ENCODE data around the gene CABCOCO1.

The CABCOCO1 gene

GRCh38 chr10:61784354-61785133 is 121.8 kb downstream of the CABCOCO1 start:
- peak; percentile 17 for DNase-seq (ENCODE audit: low read depth, low spot score)

- no peak for DNase-seq (ENCODE audit: low read depth, low spot score)
Observed at GRCh38 chr10:61785473-61786105, 122.9 kb downstream of the CABCOCO1 start.

GRCh38 chr10:61786728-61787127 is 124.0 kb downstream of the CABCOCO1 start:
- DNase-seq (ENCODE audit: low read depth, low spot score) = no peak

GRCh38 chr10:61787170-61787569 is 124.4 kb downstream of the CABCOCO1 start:
- DNase-seq (ENCODE audit: low read depth, low spot score) = no peak

- no peak for DNase-seq (ENCODE audit: low read depth, low spot score)
Observed at GRCh38 chr10:61789031-61789430, 126.3 kb downstream of the CABCOCO1 start.

- DNase-seq (ENCODE audit: low read depth, low spot score) = no peak
Observed at GRCh38 chr10:61791216-61791615, 128.5 kb downstream of the CABCOCO1 start.

GRCh38 chr10:61792097-61792716 is 129.5 kb downstream of the CABCOCO1 start:
- no peak for DNase-seq (ENCODE audit: low read depth, low spot score)

- no peak for DNase-seq (ENCODE audit: low read depth, low spot score)
Observed at GRCh38 chr10:61792921-61793320, 130.2 kb downstream of the CABCOCO1 start.

GRCh38 chr10:61793760-61794703 is 131.3 kb downstream of the CABCOCO1 start:
- no peak for DNase-seq (ENCODE audit: low read depth, low spot score)

GRCh38 chr10:61795147-61795546 is 132.4 kb downstream of the CABCOCO1 start:
- DNase-seq (ENCODE audit: low read depth, low spot score) = no peak

- DNase-seq (ENCODE audit: low read depth, low spot score) = no peak
Observed at GRCh38 chr10:61795551-61795950, 132.8 kb downstream of the CABCOCO1 start.

- DNase-seq (ENCODE audit: low read depth, low spot score) = no peak
Observed at GRCh38 chr10:61796785-61797184, 134.1 kb downstream of the CABCOCO1 start.

GRCh38 chr10:61797304-61798153 is 134.8 kb downstream of the CABCOCO1 start:
- DNase-seq (ENCODE audit: low read depth, low spot score) = no peak

- DNase-seq (ENCODE audit: low read depth, low spot score) = no peak
Observed at GRCh38 chr10:61798713-61799112, 136.0 kb downstream of the CABCOCO1 start.

- no peak for DNase-seq (ENCODE audit: low read depth, low spot score)
Observed at GRCh38 chr10:61801484-61801883, 138.8 kb downstream of the CABCOCO1 start.

- no peak for DNase-seq (ENCODE audit: low read depth, low spot score)
Observed at GRCh38 chr10:61803269-61803668, 140.5 kb downstream of the CABCOCO1 start.

GRCh38 chr10:61804414-61804813 is 141.7 kb downstream of the CABCOCO1 start:
- DNase-seq (ENCODE audit: low read depth, low spot score) = no peak

- no peak for DNase-seq (ENCODE audit: low read depth, low spot score)
Observed at GRCh38 chr10:61805091-61805490, 142.4 kb downstream of the CABCOCO1 start.

- DNase-seq (ENCODE audit: low read depth, low spot score) = no peak
Observed at GRCh38 chr10:61810263-61810662, 147.5 kb downstream of the CABCOCO1 start.

- no peak for DNase-seq (ENCODE audit: low read depth, low spot score)
Observed at GRCh38 chr10:61812052-61812721, 149.5 kb downstream of the CABCOCO1 start.
